MM.1S (cell line): ENCODE results near the gene WDR37.

Experiments
- DNase-seq: peaks from one replicate; pipeline ENCODE4 v3.0.0-alpha.2; 2015
- H2AFZ ChIP-seq: fragments of 300-600 bp; sonication (generic); 2 replicates; pipeline ENCODE4 v1.6.0; 2016; ENCODE audit warnings: antibody characterized with exemption, low read length
- H3F3A ChIP-seq: fragments of 300-600 bp; sonication (generic); 2 replicates; pipeline ENCODE4 v1.6.1; 2016; ENCODE audit warnings: mild to moderate bottlenecking, antibody characterized with exemption, low read length, moderate library complexity, mixed read lengths; ENCODE audit not compliant: insufficient read depth
- H3K27ac ChIP-seq: fragments of 300-600 bp; sonication (generic); 2 replicates; pipeline ENCODE4 v1.5.1; 2016; ENCODE audit warnings: mild to moderate bottlenecking, low read length
- H3K27me3 ChIP-seq: fragments of 300-600 bp; sonication (generic); replicated peaks from 2 replicates; pipeline ENCODE4 v1.6.0; 2016; ENCODE audit warnings: low read length; ENCODE audit not compliant: insufficient read depth
- H3K36me3 ChIP-seq: fragments of 300-600 bp; sonication (generic); replicated peaks from 2 replicates; pipeline ENCODE4 v1.6.1; 2016; ENCODE audit warnings: mild to moderate bottlenecking, low read length, mixed read lengths; ENCODE audit not compliant: insufficient read depth
- H3K4me1 ChIP-seq: fragments of 300-600 bp; sonication (generic); 2 replicates; pipeline ENCODE4 v1.6.1; 2016; ENCODE audit warnings: low read length, mixed read lengths
- H3K4me2 ChIP-seq: fragments of 300-600 bp; sonication (generic); 2 replicates; pipeline ENCODE4 v1.6.0; 2016; ENCODE audit warnings: low read depth, low read length
- H3K4me3 ChIP-seq: fragments of 300-600 bp; sonication (generic); 2 replicates; pipeline ENCODE4 v1.5.1; 2016; ENCODE audit warnings: low read length, mixed read lengths
- H3K79me2 ChIP-seq: fragments of 300-600 bp; sonication (generic); 2 replicates; pipeline ENCODE4 v1.6.1; 2016; ENCODE audit warnings: mixed run types, low read length, mixed read lengths
- H3K9ac ChIP-seq: fragments of 300-600 bp; sonication (generic); 2 replicates; pipeline ENCODE4 v1.6.1; 2016; ENCODE audit warnings: low read length, mixed read lengths
- H3K9me2 ChIP-seq: fragments of 300-600 bp; sonication (generic); replicated peaks from 2 replicates; pipeline ENCODE4 v1.6.1; 2016; ENCODE audit warnings: mild to moderate bottlenecking, low read length, mixed read lengths; ENCODE audit not compliant: insufficient read depth
- H3K9me3 ChIP-seq: fragments of 300-600 bp; sonication (generic); replicated peaks from 2 replicates; pipeline ENCODE4 v1.6.1; 2016; ENCODE audit warnings: mild to moderate bottlenecking, low read length, mixed read lengths; ENCODE audit not compliant: insufficient read depth
- H4K20me1 ChIP-seq: fragments of 300-600 bp; sonication (generic); 2 replicates; pipeline ENCODE4 v1.6.1; 2016; ENCODE audit warnings: mild to moderate bottlenecking, low read length, moderate library complexity, mixed read lengths; ENCODE audit not compliant: insufficient read depth
- CTCF ChIP-seq: fragments of 300-600 bp; sonication (generic); IDR thresholded peaks from 2 replicates; pipeline ENCODE4 v1.5.1; 2016; ENCODE audit warnings: antibody characterized with exemption, low read length, mixed read lengths
- EZH2 ChIP-seq: fragments of 300-600 bp; sonication (generic); optimal IDR thresholded peaks from 2 replicates; pipeline ENCODE3; 2017; ENCODE audit warnings: low read depth, mild to moderate bottlenecking, antibody characterized with exemption, low read length, mixed read lengths
- EZH2phosphoT487 ChIP-seq: fragments of 300-600 bp; sonication (generic); IDR thresholded peaks from 2 replicates; pipeline ENCODE4 v1.6.1; 2018; ENCODE audit warnings: antibody characterized with exemption, low read length

Gene WDR37

GRCh38 chr10:1155791-1156615 is 99.8 kb downstream of the WDR37 start:
- no peaks in the 10 kb centered on the region for H3K4me1 ChIP-seq
- H2AFZ ChIP-seq = no peak overlapping the region
- TF ChIP-seq EZH2phosphoT487 = no peak
- no peak for TF ChIP-seq EZH2
- no peak for TF ChIP-seq CTCF

GRCh38 chr10:1156616-1156886 is 100.4 kb downstream of the WDR37 start:
- H4K20me1 ChIP-seq = no peaks in the 10 kb centered on the region
- H3F3A ChIP-seq = no peaks in the 10 kb centered on the region
- no peak overlapping the region for H3K27ac ChIP-seq
- no peak for TF ChIP-seq EZH2
- TF ChIP-seq CTCF = no peak
- no peak for TF ChIP-seq EZH2phosphoT487
- H3K79me2 ChIP-seq = no peaks in the 10 kb centered on the region
- H3K9me3 ChIP-seq = no peaks in the 10 kb centered on the region
- H3K4me1 ChIP-seq = no peaks in the 10 kb centered on the region
- H3K27me3 ChIP-seq = no peaks in the 10 kb centered on the region
- H3K36me3 ChIP-seq = no peaks in the 10 kb centered on the region
- no peak for DNase-seq
- H3K9ac ChIP-seq = no peak overlapping the region
- no peak overlapping the region for H2AFZ ChIP-seq
- no peak overlapping the region for H3K4me2 ChIP-seq
- H3K9me2 ChIP-seq = no peaks in the 10 kb centered on the region
- H3K4me3 ChIP-seq = no peak overlapping the region

More at GRCh38 chr10:1155791-1156615, 99.8 kb downstream of the WDR37 start:
- no peak overlapping the region for H3K9ac ChIP-seq
- H3K4me2 ChIP-seq = no peak overlapping the region
- H3K4me3 ChIP-seq = no peak overlapping the region
- no peaks in the 10 kb centered on the region for H3K27me3 ChIP-seq
- no peaks in the 10 kb centered on the region for H3K79me2 ChIP-seq
- H3K27ac ChIP-seq = no peak overlapping the region
- H3K36me3 ChIP-seq = no peaks in the 10 kb centered on the region
- no peaks in the 10 kb centered on the region for H3F3A ChIP-seq
- DNase-seq = no peak
- no peaks in the 10 kb centered on the region for H3K9me2 ChIP-seq
- no peaks in the 10 kb centered on the region for H4K20me1 ChIP-seq
- H3K9me3 ChIP-seq = no peaks in the 10 kb centered on the region

- no peak overlapping the region for H3K4me3 ChIP-seq
- no peak overlapping the region for H2AFZ ChIP-seq
- no peaks in the 10 kb centered on the region for H4K20me1 ChIP-seq
- H3K79me2 ChIP-seq = no peaks in the 10 kb centered on the region
- no peak overlapping the region for H3K4me2 ChIP-seq
- H3K4me1 ChIP-seq = no peaks in the 10 kb centered on the region
- no peaks in the 10 kb centered on the region for H3K9me3 ChIP-seq
- no peaks in the 10 kb centered on the region for H3K27me3 ChIP-seq
- no peak for TF ChIP-seq EZH2
- TF ChIP-seq EZH2phosphoT487 = no peak
- no peak for TF ChIP-seq CTCF
- no peaks in the 10 kb centered on the region for H3K36me3 ChIP-seq
- no peak overlapping the region for H3K27ac ChIP-seq
- H3F3A ChIP-seq = no peaks in the 10 kb centered on the region
- H3K9me2 ChIP-seq = no peaks in the 10 kb centered on the region
- H3K9ac ChIP-seq = no peak overlapping the region
- no peak for DNase-seq
Measured at GRCh38 chr10:1156921-1157614, 100.9 kb downstream of the WDR37 start.
